Muscle layer of colon (tissue), 2 donors: Measurements from ENCODE around the gene CENPQ.
"Not testable (repeated sequence)": the region's sequence is repeated elsewhere in the genome, so short reads cannot be mapped to it uniquely, and the experiment has no call there.

Source experiments
- H3K27ac ChIP-seq: one replicate; pipeline ENCODE4 v1.7.0; 2013; ENCODE audit warnings: low read depth, mild to moderate bottlenecking, low read length, moderate library complexity
- H3K27me3 ChIP-seq, 2 donors: one replicate each; pipeline ENCODE4 v1.7.0; 2013; ENCODE audit warnings: low read length in 2 of 2, mild to moderate bottlenecking in 2 of 2; ENCODE audit not compliant: insufficient read depth in 2 of 2, control insufficient read depth in 1 of 2
- H3K36me3 ChIP-seq: one replicate; pipeline ENCODE4 v1.7.0; 2013; ENCODE audit warnings: mild to moderate bottlenecking, low read length; ENCODE audit not compliant: insufficient read depth
- H3K4me1 ChIP-seq: one replicate; pipeline ENCODE4 v1.7.0; 2013; ENCODE audit warnings: mild to moderate bottlenecking, low read length; ENCODE audit not compliant: insufficient read depth
- H3K4me3 ChIP-seq, 2 donors: one replicate each; pipeline ENCODE4 v1.7.0; 2013; ENCODE audit warnings: low read length in 2 of 2, low read depth in 1 of 2, mild to moderate bottlenecking in 1 of 2, moderate library complexity in 1 of 2
- H3K9ac ChIP-seq: one replicate; pipeline ENCODE4 v1.7.0; 2013; ENCODE audit warnings: low read length
- H3K9me3 ChIP-seq: one replicate; pipeline ENCODE4 v1.7.0; 2013; ENCODE audit warnings: mild to moderate bottlenecking, low read length
- donor health status: abdominal sarcoma.
- donor health status: Adenocarcinoma of cecum.

Gene CENPQ

DNA sequence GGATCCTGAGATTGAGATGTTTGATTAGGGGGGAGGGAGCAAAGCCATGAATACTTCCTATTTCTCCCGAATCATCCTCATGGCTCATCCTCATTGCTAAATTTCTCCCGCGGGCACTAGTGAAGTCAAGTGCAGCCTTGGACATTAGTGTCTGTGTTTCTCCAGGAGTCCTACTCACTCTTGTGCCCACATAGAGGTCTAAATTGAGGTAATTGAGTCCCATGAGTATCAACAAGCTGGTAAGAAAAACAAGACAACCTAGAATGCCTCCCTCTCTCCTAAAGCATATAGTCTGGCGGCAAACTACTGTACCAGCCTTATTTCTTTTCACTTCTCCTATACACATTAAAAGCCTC is 420 bp downstream of the CENPQ start:
- Histone ChIP-seq H3K4me3 (peak overlapping the region; percentile 75 to 99), H3K36me3 (peaks cover 3% of the 10 kb centered on the region), H3K9me3 (no peaks in the 10 kb centered on the region), H3K27ac (peak overlapping the region; percentile 27), H3K27me3 (no peaks in the 10 kb centered on the region), H3K4me1 (peaks cover 26% of the 10 kb centered on the region), H3K9ac (peak overlapping the region; percentile 96)

GRCh38 chr6:49464691-49465090 is 1.5 kb downstream of the CENPQ start:
- Histone ChIP-seq H3K4me3 (no peak overlapping the region), H3K27me3 (no peaks in the 10 kb centered on the region), H3K4me1 (peaks cover 26% of the 10 kb centered on the region), H3K9ac (no peak overlapping the region), H3K36me3 (peaks cover 3% of the 10 kb centered on the region), H3K27ac (no peak overlapping the region), H3K9me3 (no peaks in the 10 kb centered on the region)

- H3K9ac ChIP-seq, result no peak overlapping the region
- H3K27ac ChIP-seq, result no peak overlapping the region
- H3K4me3 ChIP-seq, result no peak overlapping the region
- peaks cover 7% of the 10 kb centered on the region for H3K4me1 ChIP-seq
- H3K9me3 ChIP-seq, result no peaks in the 10 kb centered on the region
- H3K36me3 ChIP-seq, result peaks cover 6% of the 10 kb centered on the region
- H3K27me3 ChIP-seq, result no peaks in the 10 kb centered on the region
Observed at GRCh38 chr6:49468042-49468441, 4.9 kb downstream of the CENPQ start.

DNA sequence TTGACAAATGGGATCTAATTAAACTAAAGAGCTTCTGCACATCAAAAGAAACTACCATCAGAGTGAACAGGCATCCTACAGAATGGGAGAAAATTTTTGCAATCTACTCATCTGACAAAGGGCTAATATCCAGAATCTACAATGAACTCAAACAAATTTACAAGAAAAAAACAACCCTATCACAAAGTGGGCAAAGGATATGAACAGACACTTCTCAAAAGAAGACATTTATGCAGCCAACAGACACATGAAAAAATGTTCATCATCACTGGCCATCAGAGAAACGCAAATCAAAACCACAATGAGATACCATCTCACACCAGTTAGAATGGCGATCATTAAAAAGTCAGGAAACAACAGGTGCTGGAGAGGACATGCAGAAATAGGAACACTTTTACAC is 13.4 kb downstream of the CENPQ start:
- H3K36me3 ChIP-seq, H3K4me3 ChIP-seq, H3K4me1 ChIP-seq, H3K27me3 ChIP-seq, H3K9ac ChIP-seq, H3K27ac ChIP-seq, H3K9me3 ChIP-seq: not testable (repeated sequence)

GRCh38 chr6:49479308-49479970 is 16.3 kb downstream of the CENPQ start:
- H3K36me3 ChIP-seq, result no peaks in the 10 kb centered on the region
- H3K27ac ChIP-seq, result no peak overlapping the region
- H3K27me3 ChIP-seq, result no peaks in the 10 kb centered on the region
- no peaks in the 10 kb centered on the region for H3K9me3 ChIP-seq
- no peak overlapping the region for H3K9ac ChIP-seq
- no peaks in the 10 kb centered on the region for H3K4me1 ChIP-seq
- no peak overlapping the region for H3K4me3 ChIP-seq

DNA sequence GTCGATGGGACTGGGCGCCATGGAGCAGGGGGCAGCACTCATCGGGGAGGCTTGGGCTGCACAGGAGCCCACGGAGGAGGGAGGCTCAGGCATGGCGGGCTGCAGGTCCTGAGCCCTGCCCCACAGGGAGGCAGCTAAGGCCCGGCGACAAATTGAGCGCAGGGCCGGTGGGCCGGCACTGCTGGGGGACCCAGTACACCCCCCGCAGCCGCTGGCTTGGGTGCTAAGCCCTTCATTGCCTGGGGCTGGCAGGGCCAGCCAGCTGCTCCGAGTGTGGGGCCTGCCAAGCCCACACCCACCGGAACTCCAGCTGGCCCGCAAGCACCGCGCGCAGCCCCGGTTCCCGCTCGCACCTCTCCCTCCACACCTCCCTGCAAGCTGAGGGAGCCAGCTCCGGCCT is 18.7 kb downstream of the CENPQ start:
- H3K36me3 ChIP-seq, H3K9ac ChIP-seq, H3K4me3 ChIP-seq, H3K9me3 ChIP-seq, H3K27ac ChIP-seq, H3K27me3 ChIP-seq, H3K4me1 ChIP-seq: not testable (repeated sequence)

DNA sequence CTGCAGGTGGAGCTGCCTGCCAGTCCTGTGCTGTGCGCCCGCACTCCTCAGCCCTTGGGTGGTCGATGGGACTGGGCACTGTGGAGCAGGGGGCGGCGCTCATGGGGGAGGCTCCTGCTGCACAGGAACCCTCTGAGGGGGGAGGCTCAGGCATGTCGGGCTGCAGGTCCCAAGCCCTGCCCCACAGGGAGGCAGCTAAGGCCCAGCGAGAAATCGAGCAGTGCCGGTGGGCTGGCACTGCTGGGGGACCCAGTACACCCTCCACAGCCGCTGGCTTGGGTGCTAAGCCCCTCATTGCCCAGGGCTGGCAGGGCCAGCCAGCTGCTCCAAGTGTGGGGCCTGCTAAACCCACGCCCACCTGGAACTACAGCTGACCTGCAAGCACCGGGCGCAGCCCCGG is 20.2 kb downstream of the CENPQ start:
- H3K4me1 ChIP-seq, H3K9ac ChIP-seq, H3K27me3 ChIP-seq, H3K27ac ChIP-seq, H3K9me3 ChIP-seq, H3K4me3 ChIP-seq, H3K36me3 ChIP-seq: not testable (repeated sequence)

DNA sequence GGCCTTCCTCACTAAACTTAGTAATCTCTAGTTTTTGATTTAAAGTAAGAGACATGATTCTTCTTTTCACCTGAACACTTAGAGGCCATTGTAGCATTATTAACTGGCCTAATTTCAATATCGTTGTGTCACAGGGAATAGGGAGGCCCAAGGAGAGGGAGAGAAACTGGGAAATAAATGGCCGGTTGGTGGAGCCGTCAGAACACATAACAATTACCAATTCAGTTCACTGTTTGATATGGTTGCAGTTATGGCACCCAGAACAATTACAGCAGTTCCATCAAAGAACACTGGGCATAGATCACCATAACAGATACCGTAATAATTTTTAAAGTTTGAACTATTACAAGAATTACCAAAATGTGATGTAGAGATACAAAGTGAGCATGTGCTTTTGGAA is 27.5 kb downstream of the CENPQ start:
- peaks cover 20% of the 10 kb centered on the region for H3K36me3 ChIP-seq
- no peak overlapping the region for H3K27ac ChIP-seq
- no peaks in the 10 kb centered on the region for H3K4me1 ChIP-seq
- H3K27me3 ChIP-seq, result no peaks in the 10 kb centered on the region
- no peak overlapping the region for H3K9ac ChIP-seq
- H3K9me3 ChIP-seq, result no peaks in the 10 kb centered on the region
- no peak overlapping the region for H3K4me3 ChIP-seq

DNA sequence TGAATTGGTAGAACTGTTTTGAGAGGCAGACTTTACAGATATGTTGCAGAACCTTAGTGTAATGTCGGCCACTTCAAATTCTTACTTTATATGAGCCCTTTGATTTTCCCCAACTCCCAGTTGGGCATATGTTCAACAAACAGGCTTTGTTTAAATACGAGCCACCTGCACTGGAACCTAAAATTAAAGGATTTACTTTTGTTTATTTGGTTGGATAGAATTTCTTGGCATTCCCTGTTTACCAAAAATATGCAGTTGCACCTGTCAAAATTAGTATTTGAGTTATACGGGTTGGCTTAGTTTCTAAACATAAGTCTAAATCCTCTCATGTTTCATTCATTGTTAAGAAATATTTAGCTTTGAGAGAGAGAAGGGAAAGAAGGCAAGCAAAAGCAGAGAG is 34.1 kb downstream of the CENPQ start:
- Histone ChIP-seq H3K9me3 (no peaks in the 10 kb centered on the region), H3K4me1 (no peaks in the 10 kb centered on the region), H3K27me3 (no peaks in the 10 kb centered on the region), H3K4me3 (no peak overlapping the region), H3K36me3 (no peaks in the 10 kb centered on the region), H3K27ac (no peak overlapping the region), H3K9ac (no peak overlapping the region)

- Histone ChIP-seq H3K9ac (no peak overlapping the region), H3K9me3 (no peaks in the 10 kb centered on the region), H3K4me3 (no peak overlapping the region), H3K27me3 (no peaks in the 10 kb centered on the region), H3K4me1 (no peaks in the 10 kb centered on the region), H3K36me3 (no peaks in the 10 kb centered on the region), H3K27ac (no peak overlapping the region)
Observed at GRCh38 chr6:49499126-49499525, 36.0 kb downstream of the CENPQ start.

- H3K36me3 ChIP-seq, result no peaks in the 10 kb centered on the region
- H3K9ac ChIP-seq, result no peak within 1 kb of the TSS
- no peaks in the 10 kb centered on the region for H3K27me3 ChIP-seq
- H3K4me1 ChIP-seq, result no peaks in the 10 kb centered on the region
- H3K9me3 ChIP-seq, result no peaks in the 10 kb centered on the region
- no peak within 1 kb of the TSS for H3K27ac ChIP-seq
- H3K4me3 ChIP-seq, result no peak within 1 kb of the TSS
Observed at GRCh38 chr6:49499623-49500022, 36.5 kb downstream of the CENPQ start, which contains the start of gene GLYATL3. Gene GLYATL3 (plus strand): TSS chr6:49499923. CDS start chr6:49511991, 12,068 bp downstream.

- Histone ChIP-seq H3K27ac (no peak overlapping the region), H3K27me3 (no peaks in the 10 kb centered on the region), H3K9me3 (no peaks in the 10 kb centered on the region), H3K9ac (no peak overlapping the region), H3K36me3 (no peaks in the 10 kb centered on the region), H3K4me3 (no peak overlapping the region), H3K4me1 (no peaks in the 10 kb centered on the region)
Observed at GRCh38 chr6:49504666-49505065, 41.5 kb downstream of the CENPQ start.
